Kidney (tissue), 14 donors: ENCODE data around the gene S100A3. TPM values are rescaled to one million over a fixed set of nuclear protein-coding genes. Genes with fewer than 3 reads are reported as not detected.
A peak's percentile ranks its signal among the peaks of the same experiment; 100 is the strongest.

Experiments
- DNase-seq, 5 donors: peaks; one replicate each; pipeline ENCODE4 v3.0.0-alpha.2; 2013 to 2020
- FAIRE-seq: peaks from 2 replicates; lab custom pipeline; 2012; peaks lifted over from hg19 to GRCh38; lab: Jason Lieb, UNC
- H3K27ac ChIP-seq, 2 donors: one replicate each; pipeline ENCODE4 v1.7.0; 2013; ENCODE audit warnings: low read depth in 2 of 2, low read length in 2 of 2, inconsistent platforms in 1 of 2
- H3K27me3 ChIP-seq: one replicate; pipeline ENCODE4 v1.7.1; 2013; ENCODE audit warnings: low read length, inconsistent platforms; ENCODE audit not compliant: control insufficient read depth, insufficient read depth
- H3K36me3 ChIP-seq, 3 donors: one replicate each; pipeline versions ENCODE4 v1.7.0 to v1.7.1; 2013; ENCODE audit warnings: low read length in 3 of 3, control low read depth in 1 of 3, inconsistent platforms in 1 of 3; ENCODE audit not compliant: insufficient read depth in 3 of 3, control insufficient read depth in 2 of 3
- H3K4me1 ChIP-seq, 3 donors: one replicate each; pipeline versions ENCODE4 v1.7.0 to v1.7.1; 2013; ENCODE audit warnings: low read length in 3 of 3, inconsistent platforms in 1 of 3, low read depth in 1 of 3; ENCODE audit not compliant: control insufficient read depth in 2 of 3, insufficient read depth in 2 of 3
- H3K4me3 ChIP-seq, 3 donors: one replicate each; pipeline versions ENCODE4 v1.7.0 to v1.8.1; 2013; ENCODE audit warnings: low read length in 3 of 3, control low read depth in 1 of 3, inconsistent platforms in 1 of 3
- H3K9ac ChIP-seq, 3 donors: one replicate each; pipeline versions ENCODE4 v1.7.0 to v1.7.1; 2013; ENCODE audit warnings: low read length in 3 of 3, control low read depth in 1 of 3, inconsistent platforms in 1 of 3
- H3K9me3 ChIP-seq, 3 donors: one replicate each; pipeline versions ENCODE4 v1.7.0 to v1.7.1; 2013; ENCODE audit warnings: low read length in 3 of 3, control low read depth in 1 of 3, inconsistent platforms in 1 of 3; ENCODE audit not compliant: control insufficient read depth in 2 of 3, insufficient read depth in 1 of 3
- CTCF ChIP-seq: IDR thresholded peaks from 3 replicates; pipeline ENCODE4 v1.5.1; 2012; ENCODE audit warnings: mild to moderate bottlenecking, moderate library complexity, borderline replicate concordance; ENCODE audit not compliant: insufficient read depth; ENCODE audit errors: extremely low read depth
- intact Hi-C: fragments of 100-400 bp; cut with DNase I; formaldehyde crosslinking; loops from one replicate; pipeline ENCODE4 v1.11.1; 2022
- polyA plus RNA-seq: library from polyadenylated mRNA; stranded (reverse); fragments of 350-450 nt; fragmentation: Illumina TruSeq; extraction: RNeasy Lipid Tissue Mini Kit (QIAGEN cat#74804); gene quantifications from one replicate; pipeline ENCODE4 v1.2.3, GENCODE V29; 2014; ENCODE audit warnings: low read depth, low replicate concordance; ENCODE audit not compliant: insufficient read depth
- total RNA-seq: library from RNA; stranded (reverse); fragmentation: NEBNext Ultra II Directional; extraction: Animal tissue kit (Norgen Biotek cat#: 25700); gene quantifications from one replicate; pipeline ENCODE4 v1.2.1, GENCODE V29; 2021
- donor health status: control.
- donor health status: control.
- donor health status: control.
- donor health status: control.
- donor health status: control.
- donor health status: DM: yes; HTN: yes; CAD: no.
- donor health status: Normal renal cell carcinoma (clear cell type).

The S100A3 gene
- total and polyA plus RNA-seq, 2 donors from 2014 or later: 2.5 to 8.4 TPM

GRCh38 chr1:153531638-153532037 is 17.4 kb downstream of the S100A3 start:
- intact Hi-C loops: no loop called here
- FAIRE-seq: no peak
- no peak for TF ChIP-seq CTCF

GRCh38 chr1:153527683-153528040 is 21.4 kb downstream of the S100A3 start:
- DNase-seq (no peak), FAIRE-seq (no peak)
- Histone ChIP-seq H3K27ac (no peak overlapping the region), H3K4me3 (no peak overlapping the region), H3K27me3 (no peaks in the 10 kb centered on the region), H3K4me1 (peaks cover 0 to under 1% (median 0%) of the 10 kb centered on the region in 3 donors), H3K36me3 (no peaks in the 10 kb centered on the region), H3K9ac (no peak overlapping the region), H3K9me3 (no peaks in the 10 kb centered on the region)
- intact Hi-C loops: no loop called here
- TF ChIP-seq CTCF: no peak

More at GRCh38 chr1:153531638-153532037, 17.4 kb downstream of the S100A3 start:
- no peak for DNase-seq
- no peak overlapping the region for H3K27ac ChIP-seq
- H3K4me3 ChIP-seq: no peak overlapping the region
- H3K27me3 ChIP-seq: no peaks in the 10 kb centered on the region
- H3K4me1 ChIP-seq: peaks cover 0 to 23% (median 5%) of the 10 kb centered on the region in 3 donors
- no peaks in the 10 kb centered on the region for H3K36me3 ChIP-seq
- no peak overlapping the region for H3K9ac ChIP-seq
- H3K9me3 ChIP-seq: no peaks in the 10 kb centered on the region

- no peak overlapping the region for H3K9ac ChIP-seq
- DNase-seq (peak in 1 of 5 donors; percentile 29), FAIRE-seq (no peak)
- no peaks in the 10 kb centered on the region for H3K9me3 ChIP-seq
- intact Hi-C loops: no loop called here
- no peak for TF ChIP-seq CTCF
- H3K4me1 ChIP-seq: no peaks in the 10 kb centered on the region
- no peak overlapping the region for H3K4me3 ChIP-seq
- no peaks in the 10 kb centered on the region for H3K27me3 ChIP-seq
- no peak overlapping the region for H3K27ac ChIP-seq
- H3K36me3 ChIP-seq: no peaks in the 10 kb centered on the region
Measured at GRCh38 chr1:153527023-153527682, 21.9 kb downstream of the S100A3 start.
